Natural killer cell (primary cell): ENCODE results near the gene CHID1. TPM values are rescaled to one million over a fixed set of nuclear protein-coding genes. Genes with fewer than 3 reads are reported as not detected.

Source experiments
- ATAC-seq, 3 donors: fragments of 150-1000 bp in 2 of 3; fragments of 200-7000 bp in 1 of 3; cut with Tn5 transposase; 1 replicate in 1 of 3; 2 replicates in 2 of 3; pipeline ENCODE4 v1.10.0; 2021; ENCODE audit warnings: mild to moderate bottlenecking in 2 of 3, moderate library complexity in 2 of 3
- DNase-seq, 2 donors: peaks; one replicate each; pipeline versions ENCODE4 v3.0.0 to v3.0.0-alpha.2; 2013 to 2021; ENCODE audit warnings: mixed read lengths in 1 of 2
- H3K27ac ChIP-seq: one replicate; pipeline ENCODE4 v1.5.1; 2013; ENCODE audit warnings: mild to moderate bottlenecking, low read length
- H3K27me3 ChIP-seq: one replicate; pipeline ENCODE4 v1.6.1; 2013; ENCODE audit warnings: low read length; ENCODE audit not compliant: control insufficient read depth, insufficient read depth
- H3K36me3 ChIP-seq: one replicate; pipeline ENCODE4 v1.6.1; 2013; ENCODE audit warnings: low read length; ENCODE audit not compliant: control insufficient read depth, insufficient read depth
- H3K4me1 ChIP-seq: one replicate; pipeline ENCODE4 v1.6.1; 2013; ENCODE audit warnings: low read length; ENCODE audit not compliant: control insufficient read depth, insufficient read depth
- H3K4me3 ChIP-seq: one replicate; pipeline ENCODE4 v1.5.1; 2013; ENCODE audit warnings: low read length
- H3K9me3 ChIP-seq: one replicate; pipeline ENCODE4 v1.6.1; 2013; ENCODE audit warnings: low read length; ENCODE audit not compliant: control insufficient read depth, insufficient read depth
- H3K27ac Mint-ChIP-seq, 2 donors: one replicate each; pipeline ENCODE4 v1.8.0; 2022; ENCODE audit warnings: mild to moderate bottlenecking in 2 of 2, mixed read lengths in 2 of 2, moderate library complexity in 1 of 2
- H3K27me3 Mint-ChIP-seq, 2 donors: one replicate each; pipeline ENCODE4 v1.8.0; 2022; ENCODE audit warnings: low read depth in 2 of 2, mixed read lengths in 2 of 2
- H3K36me3 Mint-ChIP-seq: one replicate; pipeline ENCODE4 v1.8.0; 2022; ENCODE audit warnings: mixed read lengths
- H3K4me1 Mint-ChIP-seq, 2 donors: one replicate each; pipeline ENCODE4 v1.8.0; 2022; ENCODE audit warnings: mixed read lengths in 2 of 2
- H3K4me3 Mint-ChIP-seq: one replicate; pipeline ENCODE4 v1.8.0; 2022; ENCODE audit warnings: mild to moderate bottlenecking, moderate library complexity, mixed read lengths
- H3K9me3 Mint-ChIP-seq, 2 donors: one replicate each; pipeline ENCODE4 v1.8.0; 2022; ENCODE audit warnings: mixed read lengths in 2 of 2
- CTCF ChIP-seq: fragments of 200-600 bp; IDR thresholded peaks from one replicate; pipeline ENCODE4 v1.8.0; 2022; ENCODE audit warnings: antibody characterized with exemption
- WGBS: methylation state at CpG from one replicate; pipeline ENCODE4 v1.1.7; 2013; ENCODE audit warnings: missing lambda C conversion rate; ENCODE audit not compliant: insufficient coverage; 5-methylcytosine and 5-hydroxymethylcytosine counted together
- intact Hi-C: fragments of 100-400 bp; cut with micrococcal nuclease; formaldehyde crosslinking; loops from one replicate; pipeline ENCODE4 v1.14.2; 2022
- total RNA-seq, 4 donors: library from RNA; stranded (reverse); fragments of 120-200 nt in 1 of 4; gene quantifications; one replicate each; pipeline versions ENCODE4 v1.2.3 to v1.2.4, GENCODE V29; 2013 to 2022

The CHID1 gene
- total RNA-seq, 3 donors from 2014 or later (not counting 1 experiment from before 2014, with no cell fraction given), result 32.6 to 40.3 (median 33.2) TPM

- ATAC-seq, result peak in 1 of 3 donors; percentile 29
- TF ChIP-seq CTCF, result no peak
- peaks cover 4% of the 10 kb centered on the region for H3K27me3 ChIP-seq
- peaks cover 8 to 16% of the 10 kb centered on the region in 2 donors for H3K27me3 Mint-ChIP-seq
- H3K4me3 ChIP-seq, result no peak overlapping the region
- 41% methylated on average over 31 of the region's 31 CpGs for WGBS
- intact Hi-C loops, result no loop called here
- H3K4me3 Mint-ChIP-seq, result peak overlapping the region; percentile 62
- H3K4me1 Mint-ChIP-seq, result peaks cover 7 to 29% of the 10 kb centered on the region in 2 donors
- H3K36me3 ChIP-seq, result peaks cover 14% of the 10 kb centered on the region
- no peaks in the 10 kb centered on the region for H3K9me3 Mint-ChIP-seq
- no peaks in the 10 kb centered on the region for H3K9me3 ChIP-seq
- peak overlapping the region in 1 of 2 donors; percentile 48 for H3K27ac Mint-ChIP-seq
- DNase-seq, result peak in 1 of 2 donors; percentile 32
- H3K27ac ChIP-seq, result no peak overlapping the region
- peaks cover 82% of the 10 kb centered on the region for H3K4me1 ChIP-seq
- no peaks in the 10 kb centered on the region for H3K36me3 Mint-ChIP-seq
Measured at GRCh38 chr11:834371-835316, 76.0 kb downstream of the CHID1 start.

- Histone ChIP-seq H3K4me1 (peaks cover 83% of the 10 kb centered on the region), H3K36me3 (peaks cover 6% of the 10 kb centered on the region)
- intact Hi-C loops, result no loop called here
Measured at GRCh38 chr11:833849-834311, 76.7 kb downstream of the CHID1 start.

GRCh38 chr11:833114-833791, 77.4 kb downstream of the CHID1 start:
- peak in 1 of 2 donors; percentile 62 for DNase-seq
- no peaks in the 10 kb centered on the region for H3K9me3 Mint-ChIP-seq
- no peak overlapping the region for H3K27ac ChIP-seq

More at GRCh38 chr11:833849-834311, 76.7 kb downstream of the CHID1 start:
- DNase-seq (no peak), ATAC-seq (no peak)
- peaks cover 8 to 22% of the 10 kb centered on the region in 2 donors for H3K27me3 Mint-ChIP-seq
- H3K4me3 Mint-ChIP-seq, result peak overlapping the region; percentile 62
- Histone ChIP-seq H3K27ac (no peak overlapping the region), H3K9me3 (no peaks in the 10 kb centered on the region), H3K4me3 (peak overlapping the region; percentile 23), H3K27me3 (peaks cover 11% of the 10 kb centered on the region)
- H3K27ac Mint-ChIP-seq, result peak overlapping the region in 1 of 2 donors; percentile 48
- no peaks in the 10 kb centered on the region for H3K9me3 Mint-ChIP-seq
- H3K36me3 Mint-ChIP-seq, result no peaks in the 10 kb centered on the region
- 83% methylated on average over 9 of the region's 9 CpGs for WGBS
- no peak for TF ChIP-seq CTCF
- H3K4me1 Mint-ChIP-seq, result peaks cover 7 to 36% of the 10 kb centered on the region in 2 donors

More at GRCh38 chr11:833114-833791, 77.4 kb downstream of the CHID1 start:
- peak overlapping the region in 1 of 2 donors; percentile 48 for H3K27ac Mint-ChIP-seq
- H3K36me3 Mint-ChIP-seq, result no peaks in the 10 kb centered on the region
- peaks cover 8 to 27% of the 10 kb centered on the region in 2 donors for H3K27me3 Mint-ChIP-seq
- Histone ChIP-seq H3K27me3 (peaks cover 17% of the 10 kb centered on the region), H3K9me3 (no peaks in the 10 kb centered on the region), H3K4me1 (peaks cover 83% of the 10 kb centered on the region), H3K4me3 (peak overlapping the region; percentile 23), H3K36me3 (peaks cover under 1% of the 10 kb centered on the region)
- 2% methylated on average over 55 of the region's 55 CpGs for WGBS
- intact Hi-C loops, result no loop called here
- H3K4me3 Mint-ChIP-seq, result peak overlapping the region; percentile 62
- peak; percentile 40 to 60 (median 48) for ATAC-seq
- no peak for TF ChIP-seq CTCF
- peaks cover 7 to 40% of the 10 kb centered on the region in 2 donors for H3K4me1 Mint-ChIP-seq
